ENCODE data around the gene GYG2. TPM values are rescaled to one million over a fixed set of nuclear protein-coding genes. Genes with fewer than 3 reads are reported as not detected.

Gene GYG2
- total RNA-seq, 2 donors from 2014 or later, result 52.6 to 108 TPM

DNA sequence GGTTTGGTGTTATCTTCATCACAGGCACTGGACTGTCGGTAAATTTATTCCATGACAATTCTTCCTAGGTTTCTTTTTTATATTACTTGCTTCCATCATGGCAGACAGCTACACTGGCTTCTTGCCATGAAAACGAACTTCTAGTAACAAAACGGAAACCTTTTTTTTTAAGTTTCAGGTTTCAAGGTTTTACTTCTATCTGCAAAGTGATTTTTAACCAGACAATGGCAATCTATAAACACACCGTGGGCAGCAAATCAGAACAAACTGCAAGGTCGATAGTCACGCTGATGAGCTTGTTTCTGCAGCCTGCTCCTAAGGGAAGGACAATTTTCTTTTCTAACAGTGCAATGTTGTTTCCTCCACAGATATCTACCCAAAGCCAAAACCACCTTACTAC lies 47.0 kb upstream of the GYG2 start:
- peaks cover 23% of the 10 kb centered on the region for H3K9me3 Mint-ChIP-seq
- peaks cover 27% of the 10 kb centered on the region for H3K9me3 ChIP-seq (ENCODE audit: control insufficient read depth, low read length)
- H3K27ac ChIP-seq (ENCODE audit: low read depth, low read length), result peak overlapping the region; percentile 24
- DNase-seq, result no peak
- H3K4me3 ChIP-seq (ENCODE audit: low read length), result peak overlapping the region; percentile 65
- no peaks in the 10 kb centered on the region for H3K27me3 ChIP-seq (ENCODE audit: control insufficient read depth, insufficient read depth, low read length, poor library complexity, severe bottlenecking)
- no peaks in the 10 kb centered on the region for H3K27me3 Mint-ChIP-seq (ENCODE audit: insufficient read depth)
- peak overlapping the region; percentile 98 for H3K27ac Mint-ChIP-seq
- H3K36me3 ChIP-seq (ENCODE audit: control insufficient read depth, insufficient read depth, low read length), result no peaks in the 10 kb centered on the region
- 68 to 73% methylated on average over 2 to 6 of the region's 6 CpGs for WGBS, 2 experiments (ENCODE audit: insufficient coverage in 1 of 2, insufficient read length in 1 of 2)
- no peaks in the 10 kb centered on the region for H3K4me1 ChIP-seq (ENCODE audit: control insufficient read depth, insufficient read depth, low read length)
- peaks cover 45% of the 10 kb centered on the region for H3K4me1 Mint-ChIP-seq
- no peaks in the 10 kb centered on the region for H3K36me3 Mint-ChIP-seq (ENCODE audit: low read depth)
- peak overlapping the region; percentile 68 for H3K9ac ChIP-seq (ENCODE audit: extremely low read depth, low read length, poor library complexity, severe bottlenecking)
- H3K4me3 Mint-ChIP-seq, result peak overlapping the region; percentile 22
- TF ChIP-seq, protein P1, sequence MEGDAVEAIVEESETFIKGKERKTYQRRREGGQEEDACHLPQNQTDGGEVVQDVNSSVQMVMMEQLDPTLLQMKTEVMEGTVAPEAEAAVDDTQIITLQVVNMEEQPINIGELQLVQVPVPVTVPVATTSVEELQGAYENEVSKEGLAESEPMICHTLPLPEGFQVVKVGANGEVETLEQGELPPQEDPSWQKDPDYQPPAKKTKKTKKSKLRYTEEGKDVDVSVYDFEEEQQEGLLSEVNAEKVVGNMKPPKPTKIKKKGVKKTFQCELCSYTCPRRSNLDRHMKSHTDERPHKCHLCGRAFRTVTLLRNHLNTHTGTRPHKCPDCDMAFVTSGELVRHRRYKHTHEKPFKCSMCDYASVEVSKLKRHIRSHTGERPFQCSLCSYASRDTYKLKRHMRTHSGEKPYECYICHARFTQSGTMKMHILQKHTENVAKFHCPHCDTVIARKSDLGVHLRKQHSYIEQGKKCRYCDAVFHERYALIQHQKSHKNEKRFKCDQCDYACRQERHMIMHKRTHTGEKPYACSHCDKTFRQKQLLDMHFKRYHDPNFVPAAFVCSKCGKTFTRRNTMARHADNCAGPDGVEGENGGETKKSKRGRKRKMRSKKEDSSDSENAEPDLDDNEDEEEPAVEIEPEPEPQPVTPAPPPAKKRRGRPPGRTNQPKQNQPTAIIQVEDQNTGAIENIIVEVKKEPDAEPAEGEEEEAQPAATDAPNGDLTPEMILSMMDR (conservative IDR thresholded peaks at IDR 0.05), result no peak

- peak overlapping the region; percentile 22 for H3K4me3 Mint-ChIP-seq
- Histone ChIP-seq H3K9ac (ENCODE audit: extremely low read depth, low read length, poor library complexity, severe bottlenecking) (peak overlapping the region; percentile 68), H3K9me3 (ENCODE audit: control insufficient read depth, low read length) (peaks cover 23% of the 10 kb centered on the region), H3K27ac (ENCODE audit: low read depth, low read length) (peak overlapping the region; percentile 24), H3K27me3 (ENCODE audit: control insufficient read depth, insufficient read depth, low read length, poor library complexity, severe bottlenecking) (no peaks in the 10 kb centered on the region), H3K36me3 (ENCODE audit: control insufficient read depth, insufficient read depth, low read length) (no peaks in the 10 kb centered on the region), H3K4me3 (ENCODE audit: low read length) (peak overlapping the region; percentile 65), H3K4me1 (ENCODE audit: control insufficient read depth, insufficient read depth, low read length) (no peaks in the 10 kb centered on the region)
- no peak for DNase-seq
- TF ChIP-seq, protein P1 (conservative IDR thresholded peaks at IDR 0.05), result no peak
- no peaks in the 10 kb centered on the region for H3K36me3 Mint-ChIP-seq (ENCODE audit: low read depth)
- H3K9me3 Mint-ChIP-seq, result peaks cover 18% of the 10 kb centered on the region
- H3K27me3 Mint-ChIP-seq (ENCODE audit: insufficient read depth), result no peaks in the 10 kb centered on the region
- H3K27ac Mint-ChIP-seq, result peak overlapping the region; percentile 98
- 49% methylated on average over 4 of the region's 4 CpGs; no CpG with 5 or more reads in 1 of the 2 experiments for WGBS, 2 experiments (ENCODE audit: insufficient coverage in 1 of 2, insufficient read length in 1 of 2)
- H3K4me1 Mint-ChIP-seq, result peaks cover 45% of the 10 kb centered on the region
Measured at GRCh38 chrX:2782171-2782570, 46.6 kb upstream of the GYG2 start.

DNA sequence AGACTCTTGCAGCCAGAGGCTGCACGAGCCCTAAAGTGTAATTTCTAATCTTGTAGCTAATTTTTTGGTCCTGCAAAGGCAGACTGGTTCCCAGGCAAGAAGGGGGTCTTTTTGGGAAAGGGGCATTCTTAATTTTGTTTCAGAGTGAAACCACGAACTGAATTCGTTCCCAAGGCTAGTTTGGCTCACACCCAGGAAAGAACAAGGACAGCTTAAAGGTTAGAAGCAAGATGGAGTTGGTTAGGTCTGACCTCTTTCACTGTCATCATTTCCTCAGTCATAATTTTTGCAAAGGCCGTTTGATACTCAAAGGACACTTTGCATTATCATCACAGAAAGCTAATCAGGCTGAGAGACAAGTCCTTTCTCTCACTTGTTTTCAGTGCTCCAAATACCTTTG lies 46.0 kb upstream of the GYG2 start:
- peaks cover 16% of the 10 kb centered on the region for H3K9me3 ChIP-seq (ENCODE audit: control insufficient read depth, low read length)
- H3K36me3 ChIP-seq (ENCODE audit: control insufficient read depth, insufficient read depth, low read length), result no peaks in the 10 kb centered on the region
- no peak for DNase-seq
- Mint-ChIP-seq H3K36me3 (ENCODE audit: low read depth) (no peaks in the 10 kb centered on the region), H3K4me3 (peak overlapping the region; percentile 22), H3K27me3 (ENCODE audit: insufficient read depth) (peaks cover under 1% of the 10 kb centered on the region), H3K4me1 (peaks cover 45% of the 10 kb centered on the region), H3K9me3 (peaks cover 14% of the 10 kb centered on the region), H3K27ac (peak overlapping the region; percentile 98)
- no peak overlapping the region for H3K27ac ChIP-seq (ENCODE audit: low read depth, low read length)
- TF ChIP-seq, protein P1 (conservative IDR thresholded peaks at IDR 0.05), result no peak
- H3K27me3 ChIP-seq (ENCODE audit: control insufficient read depth, insufficient read depth, low read length, poor library complexity, severe bottlenecking), result no peaks in the 10 kb centered on the region
- H3K9ac ChIP-seq (ENCODE audit: extremely low read depth, low read length, poor library complexity, severe bottlenecking), result no peak overlapping the region
- H3K4me1 ChIP-seq (ENCODE audit: control insufficient read depth, insufficient read depth, low read length), result no peaks in the 10 kb centered on the region
- no peak overlapping the region for H3K4me3 ChIP-seq (ENCODE audit: low read length)
- 81 to 100% methylated on average over 1 to 4 of the region's 4 CpGs for WGBS, 2 experiments (ENCODE audit: insufficient coverage in 1 of 2, insufficient read length in 1 of 2)
